ENCODE data around the gene DTNB.

GRCh38 chr2:25557179-25558036 lies 116.0 kb downstream of the DTNB start:
- TF ChIP-seq CTCF (IDR thresholded peaks at IDR 0.05) (no peak), EP300 (IDR thresholded peaks at IDR 0.05) (no peak)

Data from ovary (tissue), 3 donors.